ENCODE data around the gene ABHD8.

The ABHD8 gene

DNA sequence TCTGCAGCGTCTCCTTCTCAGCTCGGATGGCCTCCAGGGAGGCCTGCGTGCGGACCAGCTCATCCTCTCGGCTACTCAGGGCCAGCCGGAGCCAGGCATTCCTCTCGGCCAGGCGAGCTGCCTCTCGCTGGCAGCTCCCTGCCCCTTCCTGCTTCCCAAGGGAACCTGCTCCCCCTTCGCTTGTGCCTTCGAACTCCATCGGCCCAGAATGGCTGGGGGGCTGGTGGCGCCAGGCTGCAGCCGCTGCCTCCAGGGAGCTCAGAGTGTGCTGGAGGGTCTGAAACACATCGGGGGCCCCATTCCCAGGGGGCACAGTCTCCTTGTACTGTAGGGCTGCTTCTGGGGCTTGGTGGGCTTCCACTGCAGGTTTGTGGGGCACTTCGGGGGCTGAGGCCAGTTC is 40.7 kb downstream of the ABHD8 start:
- no peak for FAIRE-seq

DNA sequence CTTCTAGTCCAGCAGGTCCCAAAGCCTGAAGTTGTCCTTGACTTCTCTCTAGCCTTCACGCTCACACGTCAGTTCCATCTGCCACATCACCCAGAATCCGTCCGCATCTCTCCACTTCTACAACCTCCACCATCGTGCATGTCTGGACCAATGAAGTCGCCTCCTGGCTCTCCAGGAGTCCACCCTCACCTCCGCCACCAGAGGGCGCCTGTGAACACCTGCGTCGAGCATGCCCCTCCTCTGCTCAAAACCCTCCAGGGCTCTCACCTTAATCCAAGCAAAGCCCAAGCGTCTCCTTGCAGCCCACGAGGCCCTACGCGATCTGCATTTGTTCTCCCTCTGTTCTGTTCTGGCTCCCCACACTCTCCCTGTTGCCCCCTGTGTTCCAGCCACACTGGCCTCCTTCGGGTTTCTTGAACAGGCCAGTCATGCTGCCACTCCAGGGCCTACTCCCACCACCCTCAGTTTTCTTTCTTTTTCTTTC is 42.3 kb downstream of the ABHD8 start:
- FAIRE-seq: no peak

DNA sequence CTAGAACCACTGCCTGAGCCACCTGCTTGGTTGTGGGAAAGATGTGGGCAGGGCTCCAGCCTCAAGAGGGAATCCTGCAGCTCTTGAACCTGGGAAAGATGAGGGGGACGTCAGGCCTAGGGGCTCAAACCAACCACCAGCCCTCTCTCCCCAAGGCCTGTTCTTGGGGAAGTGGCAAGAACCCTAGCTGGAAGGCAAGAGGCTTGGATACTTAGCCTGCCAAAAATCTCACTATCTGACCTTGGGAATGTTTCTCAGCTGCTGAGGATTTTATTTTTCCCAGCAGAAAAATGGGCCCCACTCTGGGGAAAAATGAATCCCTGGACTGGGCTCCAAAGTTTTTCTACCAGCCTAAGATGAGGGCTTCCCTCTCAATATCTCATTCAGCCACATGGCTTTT is 43.3 kb downstream of the ABHD8 start:
- FAIRE-seq: no peak

DNA sequence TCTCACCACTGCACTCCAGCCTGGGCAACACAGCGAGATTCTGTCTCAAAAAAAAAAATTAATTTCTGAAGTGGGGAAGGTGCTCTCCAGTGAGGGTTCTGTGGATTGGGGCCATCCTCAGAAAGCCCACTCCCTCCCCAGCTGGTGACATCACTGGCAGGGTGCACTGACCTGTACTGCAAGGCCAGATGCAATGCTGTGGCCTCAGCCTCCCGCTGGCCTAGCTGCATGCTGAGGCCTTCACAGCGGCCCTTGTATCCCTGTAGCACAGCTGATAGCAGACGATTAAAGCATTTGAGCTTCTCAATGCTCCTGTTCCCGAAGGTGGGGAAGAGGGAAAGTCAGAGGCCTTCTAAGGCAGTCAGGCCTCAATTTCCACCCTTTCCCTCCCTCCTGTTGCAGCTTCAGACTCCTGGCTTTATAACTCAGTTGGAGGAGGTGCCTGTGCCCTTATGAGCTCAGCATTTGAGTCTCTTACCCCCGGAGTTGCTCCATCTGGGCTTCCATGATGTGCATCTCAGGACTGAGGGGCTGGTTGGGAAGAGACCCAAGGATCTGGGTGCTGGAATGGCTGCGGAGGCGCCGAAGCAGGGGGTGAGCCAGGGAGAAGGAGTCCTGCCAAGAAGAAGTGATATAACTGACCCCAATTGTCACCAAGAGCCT is 44.0 kb downstream of the ABHD8 start:
- no peak for FAIRE-seq

DNA sequence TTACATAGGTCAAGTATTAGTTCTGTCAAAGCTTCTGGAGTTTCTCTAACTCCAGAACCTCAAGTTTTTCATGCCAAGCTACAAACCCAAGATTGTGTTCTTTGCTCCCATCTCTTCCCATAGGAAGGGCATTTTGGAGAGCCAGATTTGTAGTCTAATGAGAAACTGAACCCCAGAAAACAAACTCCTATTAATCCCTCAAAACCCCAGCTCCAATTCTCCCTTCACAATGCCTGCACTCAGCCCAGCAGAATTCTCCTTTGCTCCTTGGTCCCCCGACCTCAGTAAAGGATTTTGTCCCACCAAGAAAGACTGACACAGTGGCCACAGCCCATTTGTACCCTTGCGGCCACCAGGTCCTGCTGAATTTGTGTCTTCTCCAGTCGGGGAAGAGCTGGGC is 47.1 kb downstream of the ABHD8 start:
- FAIRE-seq: no peak

DNA sequence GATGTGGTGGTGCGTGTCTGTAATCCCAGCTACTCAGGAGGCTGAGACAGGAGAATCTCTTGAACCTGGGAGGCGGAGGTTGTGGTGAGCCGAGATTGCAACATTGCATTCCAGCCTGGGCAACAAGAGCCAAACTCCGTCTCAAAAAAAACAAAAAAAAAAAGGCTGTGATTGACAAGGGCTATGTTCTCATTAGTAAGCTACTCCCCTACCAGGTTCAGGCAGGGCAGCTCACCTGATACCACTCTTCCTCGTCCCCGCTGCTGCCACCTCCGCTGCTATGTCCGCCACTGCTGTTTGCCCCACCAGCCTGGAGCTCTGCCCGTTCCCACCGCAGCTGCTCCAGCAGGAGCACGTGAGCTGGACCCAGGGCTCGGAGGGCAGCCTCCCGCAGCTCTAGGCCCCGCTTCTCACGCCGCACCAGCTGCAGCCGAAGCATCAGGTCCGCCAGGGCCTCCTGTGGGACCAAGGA is 48.0 kb downstream of the ABHD8 start:
- no peak for FAIRE-seq

DNA sequence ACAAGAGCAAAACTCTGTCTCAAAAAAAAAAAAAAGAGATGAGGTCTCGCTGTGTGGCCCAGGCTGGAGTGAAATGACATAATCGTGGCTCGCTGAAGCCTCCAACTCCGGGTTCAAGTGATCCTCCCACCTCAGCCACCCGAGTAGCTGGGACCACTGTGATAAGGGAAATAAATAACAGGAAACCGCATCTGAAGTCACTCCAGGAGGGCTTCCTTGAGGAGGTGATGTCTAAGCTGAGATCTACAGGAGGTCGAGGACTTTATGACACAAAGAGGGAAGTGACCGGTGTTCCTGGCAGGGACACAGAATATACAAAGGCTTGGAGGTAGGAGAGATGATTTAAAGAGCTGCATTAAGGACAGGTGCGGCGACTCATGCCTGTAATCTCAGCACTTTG is 48.6 kb downstream of the ABHD8 start:
- FAIRE-seq: no peak

DNA sequence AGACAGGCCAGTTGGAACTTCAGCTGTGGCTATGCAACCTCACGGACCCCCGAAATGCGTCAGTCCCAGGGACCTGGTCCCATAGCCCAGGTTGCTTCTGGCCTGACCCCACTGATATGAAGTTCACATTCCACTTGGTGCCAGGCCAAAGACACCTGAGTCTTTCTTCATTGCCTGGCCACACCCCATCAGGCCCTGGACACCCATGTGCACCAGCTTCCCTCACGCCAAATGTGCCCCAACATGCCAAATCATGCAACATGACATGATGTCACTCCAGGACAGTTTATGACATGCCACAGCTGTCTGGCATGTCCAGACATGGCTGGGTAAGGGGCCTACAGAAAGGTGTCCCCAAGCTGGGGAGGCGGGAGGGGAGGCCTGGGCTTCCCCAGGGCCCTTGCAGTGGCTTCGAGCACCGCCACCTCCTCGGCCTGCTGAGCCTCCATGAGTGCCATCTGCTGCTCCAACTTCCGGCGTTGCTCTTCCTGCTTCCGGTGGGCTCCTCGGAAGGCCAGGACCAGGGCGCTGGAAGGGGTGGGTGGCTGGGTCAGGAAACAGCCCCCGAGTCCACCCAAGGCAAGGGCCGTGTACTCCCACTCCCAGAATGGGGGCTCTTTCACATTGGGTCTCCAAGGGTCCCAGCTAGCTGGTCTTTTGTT is 53.2 kb downstream of the ABHD8 start:
- no peak for FAIRE-seq

DNA sequence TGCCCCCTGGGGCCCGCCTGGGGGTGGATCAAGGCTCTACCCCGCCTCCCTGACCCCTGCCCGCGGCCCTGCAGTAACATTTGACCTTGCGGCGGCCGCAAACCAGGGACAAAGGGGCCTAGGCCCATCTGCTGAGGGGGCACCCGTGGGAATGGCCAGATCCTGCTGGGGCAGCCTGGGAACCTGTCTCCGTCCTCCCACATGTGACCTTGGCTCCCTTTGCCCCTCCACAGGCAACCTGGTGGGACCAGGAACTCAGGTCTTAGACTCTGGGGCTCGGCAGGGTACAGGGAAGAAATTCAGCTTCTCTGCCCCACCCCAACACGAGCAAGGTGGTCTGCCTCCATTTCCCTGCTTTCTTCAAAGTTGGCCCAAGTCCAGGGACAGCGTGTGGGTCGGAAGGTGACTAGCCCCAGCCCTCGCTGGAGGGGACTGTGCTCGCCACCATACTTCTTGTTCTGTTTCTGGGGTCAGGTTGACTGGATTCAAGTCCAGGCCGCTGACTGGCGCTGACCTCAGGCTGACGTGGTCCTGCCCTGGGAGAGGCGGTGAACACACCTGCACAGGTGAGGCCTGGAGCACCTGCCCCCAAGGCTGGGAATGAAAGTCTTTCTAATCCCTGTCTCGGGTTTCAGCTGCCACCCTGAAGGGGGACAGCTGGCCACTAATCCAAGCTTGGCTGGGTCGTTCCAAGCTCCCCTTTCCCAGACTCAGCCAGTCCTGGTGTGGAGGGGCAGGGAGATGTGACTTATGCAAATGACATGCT is 55.0 kb downstream of the ABHD8 start:
- FAIRE-seq: no peak

DNA sequence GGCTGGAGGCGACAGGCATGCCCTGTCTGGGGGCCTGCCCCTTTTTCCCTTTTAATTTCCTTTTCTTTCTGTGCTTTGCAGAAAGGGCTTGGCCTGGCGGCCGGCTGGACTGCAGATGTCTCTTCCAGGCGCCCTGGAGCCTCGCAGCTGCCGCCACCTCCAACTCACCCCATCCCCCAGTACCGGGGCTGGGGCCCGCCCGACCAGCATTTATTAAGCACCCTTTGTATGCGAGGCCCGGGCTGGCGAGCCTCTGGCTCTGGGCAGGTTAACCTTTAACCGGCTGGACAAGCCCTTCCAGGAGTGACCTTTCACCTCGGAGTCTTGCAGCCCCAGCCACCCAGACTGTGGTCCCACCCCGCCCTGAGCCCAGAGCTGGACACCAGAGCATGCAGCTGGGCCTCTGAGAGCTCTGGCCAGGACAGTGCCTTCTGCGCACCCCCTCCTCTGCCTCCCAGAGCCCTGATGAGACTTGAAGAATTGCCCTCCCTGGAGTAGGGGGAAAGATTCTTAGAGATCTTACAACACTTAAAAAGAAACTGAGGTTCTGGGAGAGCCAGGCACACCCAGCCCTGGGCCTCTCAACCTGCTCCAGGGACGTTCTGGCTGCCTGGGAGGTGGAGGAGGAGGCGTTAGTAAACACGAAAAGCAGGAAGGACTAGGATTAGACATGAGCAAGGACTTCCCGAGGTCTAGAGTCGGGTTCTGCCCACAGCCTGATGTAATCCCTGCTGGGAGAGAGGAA is 56.4 kb downstream of the ABHD8 start:
- no peak for FAIRE-seq

DNA sequence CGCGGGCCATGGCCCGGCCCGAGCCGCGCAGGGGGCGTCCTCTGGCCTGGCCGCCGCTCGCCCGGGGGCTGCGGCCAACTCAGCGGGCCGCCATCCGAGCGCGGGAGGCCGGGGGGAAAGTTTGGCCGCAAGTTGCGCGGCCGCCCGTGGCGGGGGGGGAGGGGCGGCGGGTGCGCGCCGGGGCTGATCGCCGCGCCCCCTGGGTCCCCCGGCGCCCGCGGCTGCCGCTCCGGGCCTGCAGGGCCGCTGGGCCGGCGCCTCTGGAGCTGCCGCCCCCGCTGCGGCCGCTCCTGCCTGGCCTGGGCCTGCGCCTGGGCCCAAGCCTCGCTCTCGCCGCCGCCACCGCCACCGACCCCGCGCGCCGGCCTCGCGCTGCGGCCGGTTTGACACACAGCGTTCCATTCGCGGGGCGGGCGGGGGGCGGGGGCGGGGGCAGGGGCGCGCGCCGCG is 57.7 kb downstream of the ABHD8 start, which contains the start of gene NR2F6:
NR2F6 (minus strand) TSS at position 385 of the 450 bp plus-strand sequence. CDS start 699 bp downstream, outside the sequence.
- no peak for FAIRE-seq

DNA sequence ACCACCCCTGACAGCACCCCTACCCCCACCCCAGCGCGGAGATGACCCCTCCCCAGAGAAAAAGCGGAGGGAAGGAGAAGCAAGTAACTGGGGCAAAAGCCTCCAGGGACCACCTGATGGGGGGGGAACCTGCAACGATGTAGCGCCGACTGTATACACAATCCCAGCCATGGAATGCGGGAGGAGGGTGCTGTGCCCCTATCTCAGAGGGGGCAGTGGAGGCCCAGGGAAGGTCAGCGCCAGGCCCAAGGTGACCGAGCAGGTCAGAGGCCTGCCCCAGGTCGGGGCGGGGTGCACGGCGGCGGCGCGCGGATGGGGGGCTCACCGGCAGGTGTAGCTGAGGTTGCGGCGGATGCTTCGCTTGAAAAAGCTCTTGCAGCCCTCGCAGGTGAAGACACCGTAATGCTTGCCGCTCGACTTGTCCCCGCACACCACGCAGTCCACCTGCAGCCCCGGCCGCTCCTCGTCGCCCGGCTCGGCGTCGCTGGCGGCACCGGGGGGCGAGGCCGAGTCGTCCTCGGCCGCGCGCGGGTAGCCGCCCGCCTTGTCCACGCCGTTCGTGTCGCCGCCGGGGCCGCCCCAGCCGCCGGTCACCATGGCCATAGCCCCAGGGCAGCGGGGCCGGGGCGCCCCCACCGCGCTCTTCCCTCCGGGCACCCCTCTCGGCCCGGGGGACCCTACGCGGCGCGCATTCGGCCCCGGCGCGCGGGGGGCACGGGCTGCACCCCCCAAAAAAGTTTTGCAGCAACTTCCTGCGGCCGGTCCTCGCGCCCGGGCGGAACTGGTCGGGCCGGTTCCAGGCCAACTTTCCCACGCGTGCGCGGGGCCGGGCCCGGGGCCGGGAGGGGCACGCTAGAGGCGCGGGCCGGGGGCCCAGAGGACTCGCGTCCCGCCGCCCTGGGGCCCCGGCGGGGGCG is 58.3 kb downstream of the ABHD8 start:
- no peak for FAIRE-seq

DNA sequence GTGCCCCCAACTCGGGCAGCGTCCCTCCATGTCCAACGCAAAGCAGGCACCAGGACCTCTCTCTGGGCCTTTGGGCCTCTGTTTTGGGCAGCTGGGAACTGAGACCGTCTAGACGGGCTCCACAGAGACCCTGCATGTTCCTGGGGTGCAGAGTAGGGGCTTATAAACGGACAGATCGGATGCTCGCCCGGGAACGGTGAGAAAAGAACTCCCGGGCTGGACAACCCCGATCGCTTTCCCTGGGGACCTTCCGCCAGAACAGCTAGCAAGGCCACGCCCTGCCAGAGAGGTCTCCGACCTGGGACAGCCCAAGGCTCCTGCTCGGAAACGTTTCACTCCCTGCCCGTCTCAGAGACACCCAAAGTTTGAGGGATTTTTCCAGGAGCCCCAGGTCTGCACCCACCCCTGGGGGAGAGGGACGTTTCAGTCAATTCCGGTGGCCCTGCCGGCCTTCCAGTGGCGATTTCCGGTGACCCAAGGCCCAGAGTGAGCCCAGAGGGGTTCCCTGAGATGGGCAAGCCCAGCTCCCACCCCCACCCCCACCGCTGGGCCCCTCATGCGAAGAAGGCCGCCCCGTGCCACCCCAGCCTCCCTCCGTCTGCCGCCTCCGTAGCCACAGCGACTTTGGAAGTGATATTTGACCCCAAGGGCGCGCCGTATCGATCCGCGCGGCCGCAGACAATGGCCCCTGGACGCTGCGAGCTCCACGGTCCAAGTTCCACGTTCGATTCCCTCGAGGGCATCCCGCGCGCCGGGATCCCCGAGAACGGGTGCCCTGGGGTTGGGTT is 59.2 kb downstream of the ABHD8 start:
- no peak for FAIRE-seq

DNA sequence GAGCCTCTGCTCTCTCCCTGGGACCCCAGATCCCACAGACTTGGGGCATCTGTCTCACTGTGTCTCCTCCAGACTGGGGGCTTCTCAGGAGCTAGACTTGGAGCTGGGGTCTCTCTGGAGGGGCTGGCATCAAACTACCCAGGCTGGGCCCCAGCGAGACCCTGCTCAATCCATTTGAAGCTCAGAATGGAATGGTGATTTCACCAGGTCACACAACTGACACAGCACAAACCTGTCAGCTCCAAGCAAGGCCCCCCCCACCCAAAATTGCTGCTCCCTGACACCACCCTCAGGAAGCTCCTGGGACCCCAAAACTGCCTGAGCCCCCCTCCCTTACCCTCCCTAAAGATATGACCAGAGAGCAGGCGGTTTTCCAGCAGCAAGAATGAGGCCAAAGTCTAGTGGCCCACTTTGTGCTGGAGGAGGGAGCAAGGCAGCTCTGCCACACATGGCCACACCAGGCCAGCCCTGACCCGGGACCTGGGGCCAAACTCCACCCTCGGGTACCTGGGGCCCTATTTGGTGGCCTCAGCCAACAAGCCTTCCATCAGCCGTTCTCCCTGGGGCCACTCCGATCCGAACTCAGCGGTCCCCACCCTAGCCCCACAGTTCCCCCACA is 59.9 kb downstream of the ABHD8 start:
- no peak for FAIRE-seq

DNA sequence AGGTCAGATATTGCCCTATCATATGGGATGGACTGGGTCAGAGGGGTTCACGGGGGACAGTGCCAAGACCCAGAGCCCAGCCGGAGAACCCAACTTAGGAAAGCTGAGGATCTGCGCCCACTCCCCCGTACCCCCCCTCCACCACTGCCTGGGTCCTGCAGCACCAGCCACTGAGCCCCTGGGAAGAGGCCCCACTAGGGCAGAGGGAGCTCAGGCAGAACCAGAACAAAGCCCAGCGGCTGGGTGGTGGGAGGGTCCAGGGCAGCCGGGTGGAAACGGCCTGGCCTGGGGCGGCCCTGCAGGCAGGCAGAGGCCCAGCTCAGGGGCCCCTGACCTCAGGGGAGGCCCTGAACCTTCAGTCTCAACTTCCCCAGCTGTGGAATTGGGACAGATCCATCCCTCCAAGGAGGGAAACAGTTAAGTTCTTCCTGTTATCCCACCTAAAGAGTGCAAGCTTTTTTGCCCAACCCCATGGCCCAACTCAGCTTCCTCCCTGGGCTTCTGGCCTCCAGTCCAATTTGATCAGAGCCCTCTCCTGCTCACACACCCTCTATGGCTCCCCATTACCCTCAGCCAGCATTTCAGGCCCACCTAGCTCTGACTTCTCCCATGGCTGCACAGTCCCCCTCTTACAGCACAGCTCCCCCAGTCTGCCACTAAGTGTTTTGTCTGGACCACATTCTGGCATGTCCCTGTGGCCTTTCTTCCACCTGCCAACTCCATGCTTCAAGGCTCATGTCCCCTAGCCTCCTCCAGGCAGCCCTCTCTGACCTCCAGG is 60.6 kb downstream of the ABHD8 start:
- no peak for FAIRE-seq
